Hepatocyte (in vitro differentiated cells): Measurements from ENCODE around the gene EIF2D. TPM values are rescaled to one million over a fixed set of nuclear protein-coding genes. Genes with fewer than 3 reads are reported as not detected.
"Not testable (repeated sequence)": the region's sequence is repeated elsewhere in the genome, so short reads cannot be mapped to it uniquely, and the experiment has no call there.

ENCODE experiments used
- DNase-seq: peaks from one replicate; pipeline ENCODE4 v3.0.0-alpha.2; 2016; ENCODE audit warnings: low spot score
- H2AFZ ChIP-seq: fragments of 200-600 bp; sonication (generic); 2 replicates; pipeline ENCODE4 v1.6.0; 2016; ENCODE audit warnings: antibody characterized with exemption, mild to moderate bottlenecking
- H3K27ac ChIP-seq: fragments of 200-600 bp; sonication (generic); 2 replicates; pipeline ENCODE4 v1.5.1; 2016; ENCODE audit warnings: mild to moderate bottlenecking
- H3K27me3 ChIP-seq: fragments of 200-600 bp; sonication (generic); 2 replicates; pipeline ENCODE4 v1.6.1; 2016
- H3K36me3 ChIP-seq: fragments of 200-600 bp; sonication (generic); replicated peaks from 2 replicates; pipeline ENCODE4 v1.5.1; 2016; ENCODE audit warnings: low read depth; ENCODE audit not compliant: insufficient read depth
- H3K4me1 ChIP-seq: fragments of 200-600 bp; sonication (generic); 2 replicates; pipeline ENCODE4 v1.5.1; 2016; ENCODE audit warnings: mild to moderate bottlenecking, moderate library complexity; ENCODE audit not compliant: insufficient read depth
- H3K4me2 ChIP-seq: fragments of 200-600 bp; sonication (generic); 2 replicates; pipeline ENCODE4 v1.6.0; 2016
- H3K4me3 ChIP-seq: fragments of 200-600 bp; sonication (generic); 2 replicates; pipeline ENCODE4 v1.5.1; 2016; ENCODE audit warnings: mild to moderate bottlenecking
- H3K79me2 ChIP-seq: fragments of 200-600 bp; sonication (generic); 2 replicates; pipeline ENCODE4 v1.6.0; 2017; ENCODE audit warnings: mild to moderate bottlenecking
- H3K9me2 ChIP-seq: fragments of 200-600 bp; sonication (generic); replicated peaks from 2 replicates; pipeline ENCODE4 v1.6.0; 2017; ENCODE audit warnings: mild to moderate bottlenecking; ENCODE audit not compliant: insufficient read depth
- H3K9me3 ChIP-seq: fragments of 200-600 bp; sonication (generic); 2 replicates; pipeline ENCODE4 v1.5.1; 2016; ENCODE audit warnings: low read depth, mild to moderate bottlenecking
- H4K20me1 ChIP-seq: fragments of 200-600 bp; sonication (generic); 2 replicates; pipeline ENCODE4 v1.6.0; 2016; ENCODE audit warnings: mild to moderate bottlenecking; ENCODE audit not compliant: insufficient read depth, poor library complexity, severe bottlenecking
- EZH2 ChIP-seq: fragments of 200-600 bp; sonication (generic); IDR thresholded peaks from 2 replicates; pipeline ENCODE4 v1.6.1; 2016; ENCODE audit warnings: antibody characterized with exemption, mild to moderate bottlenecking, borderline replicate concordance
- EZH2phosphoT487 ChIP-seq: fragments of 200-600 bp; sonication (generic); IDR thresholded peaks from one replicate; pipeline ENCODE4 v1.6.1; 2018; ENCODE audit warnings: antibody characterized with exemption, mild to moderate bottlenecking, low read depth, moderate library complexity; ENCODE audit not compliant: unreplicated experiment, severe bottlenecking
- WGBS: methylation state at CpG from one replicate; pipeline ENCODE4 v1.1.6; 2016; ENCODE audit warnings: low lambda C conversion rate; ENCODE audit errors: missing lambda C conversion rate; 5-methylcytosine and 5-hydroxymethylcytosine counted together
- polyA plus RNA-seq: library from polyadenylated mRNA; unstranded; fragments of >200 nt; fragmentation: Nextera tagmentation; extraction: Ambion mirVana; gene quantifications from 2 replicates; pipeline ENCODE4 v1.2.1, GENCODE V29; 2016
- total RNA-seq: library from RNA; depleted of rRNA; stranded (reverse); fragments of >200 nt; gene quantifications from 2 replicates; pipeline ENCODE4 v1.2.3, GENCODE V29; 2014
- TF ChIP-seq, protein P1 (sequence below): fragments of 200-600 bp; sonication (generic); IDR thresholded peaks from 2 replicates; pipeline ENCODE4 v1.5.1; 2016; ENCODE audit warnings: antibody characterized with exemption, mild to moderate bottlenecking; ENCODE audit not compliant: poor library complexity

The EIF2D gene
- total and polyA plus RNA-seq, 2 experiments from 2014 or later: 27.7 to 40.4 TPM

DNA sequence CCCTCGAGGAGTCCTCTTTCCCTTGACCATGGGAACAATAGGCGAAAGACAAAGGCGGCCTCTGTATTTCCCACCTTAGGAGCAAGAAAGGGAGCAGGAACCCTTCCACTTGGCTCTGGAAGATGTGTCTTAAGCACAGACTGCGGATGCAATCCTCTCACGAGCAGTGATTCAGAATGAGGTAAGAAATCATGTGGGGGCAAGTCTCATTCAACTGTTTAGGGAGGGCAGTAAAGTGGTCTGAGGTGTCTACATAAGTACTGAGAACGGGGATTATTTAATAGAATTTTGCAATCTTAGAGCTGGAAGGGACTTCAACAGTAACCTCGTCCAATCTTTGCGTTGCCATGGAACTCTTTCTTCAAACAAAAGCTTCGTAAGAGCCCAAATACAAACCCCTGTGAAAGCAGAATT, 21.4 kb upstream of the EIF2D start:
- TF ChIP-seq EZH2phosphoT487: no peak
- TF ChIP-seq EZH2: no peak
- TF ChIP-seq, protein P1, sequence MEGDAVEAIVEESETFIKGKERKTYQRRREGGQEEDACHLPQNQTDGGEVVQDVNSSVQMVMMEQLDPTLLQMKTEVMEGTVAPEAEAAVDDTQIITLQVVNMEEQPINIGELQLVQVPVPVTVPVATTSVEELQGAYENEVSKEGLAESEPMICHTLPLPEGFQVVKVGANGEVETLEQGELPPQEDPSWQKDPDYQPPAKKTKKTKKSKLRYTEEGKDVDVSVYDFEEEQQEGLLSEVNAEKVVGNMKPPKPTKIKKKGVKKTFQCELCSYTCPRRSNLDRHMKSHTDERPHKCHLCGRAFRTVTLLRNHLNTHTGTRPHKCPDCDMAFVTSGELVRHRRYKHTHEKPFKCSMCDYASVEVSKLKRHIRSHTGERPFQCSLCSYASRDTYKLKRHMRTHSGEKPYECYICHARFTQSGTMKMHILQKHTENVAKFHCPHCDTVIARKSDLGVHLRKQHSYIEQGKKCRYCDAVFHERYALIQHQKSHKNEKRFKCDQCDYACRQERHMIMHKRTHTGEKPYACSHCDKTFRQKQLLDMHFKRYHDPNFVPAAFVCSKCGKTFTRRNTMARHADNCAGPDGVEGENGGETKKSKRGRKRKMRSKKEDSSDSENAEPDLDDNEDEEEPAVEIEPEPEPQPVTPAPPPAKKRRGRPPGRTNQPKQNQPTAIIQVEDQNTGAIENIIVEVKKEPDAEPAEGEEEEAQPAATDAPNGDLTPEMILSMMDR: no peak
- 56% methylated on average over 9 of the region's 9 CpGs for WGBS
- DNase-seq: peak; percentile 54
- H3K4me2 ChIP-seq: peak overlapping the region; percentile 81
- no peaks in the 10 kb centered on the region for H3K9me2 ChIP-seq
- no peaks in the 10 kb centered on the region for H3K9me3 ChIP-seq
- H3K79me2 ChIP-seq: no peaks in the 10 kb centered on the region
- H3K27ac ChIP-seq: peak overlapping the region; percentile 55
- H3K27me3 ChIP-seq: peaks cover 19% of the 10 kb centered on the region
- H2AFZ ChIP-seq: no peak overlapping the region
- peaks cover 11% of the 10 kb centered on the region for H3K4me1 ChIP-seq
- H3K36me3 ChIP-seq: no peaks in the 10 kb centered on the region
- H4K20me1 ChIP-seq: no peaks in the 10 kb centered on the region
- no peak overlapping the region for H3K4me3 ChIP-seq

DNA sequence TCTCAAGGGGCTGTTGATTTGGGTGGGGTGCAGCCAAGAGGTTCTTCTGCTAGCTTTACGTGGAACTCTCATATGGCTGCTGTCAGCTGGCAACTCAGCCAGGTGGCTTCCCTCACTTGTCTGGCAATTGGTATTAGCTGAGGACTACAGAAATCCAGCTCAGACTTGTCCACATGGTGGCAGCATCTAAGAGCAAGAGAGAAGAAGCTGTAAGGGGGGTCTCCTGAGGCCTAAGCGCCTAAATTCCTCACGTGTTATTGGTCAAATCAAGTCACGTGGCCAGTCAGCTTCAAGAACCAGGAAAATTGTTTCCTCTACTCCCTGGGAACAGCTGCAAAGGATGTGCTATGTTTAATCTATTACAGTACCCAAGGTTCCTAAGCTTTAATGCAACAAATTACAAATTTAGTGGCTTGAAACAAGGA, 18.8 kb upstream of the EIF2D start:
- DNase-seq: peak; percentile 74

DNA sequence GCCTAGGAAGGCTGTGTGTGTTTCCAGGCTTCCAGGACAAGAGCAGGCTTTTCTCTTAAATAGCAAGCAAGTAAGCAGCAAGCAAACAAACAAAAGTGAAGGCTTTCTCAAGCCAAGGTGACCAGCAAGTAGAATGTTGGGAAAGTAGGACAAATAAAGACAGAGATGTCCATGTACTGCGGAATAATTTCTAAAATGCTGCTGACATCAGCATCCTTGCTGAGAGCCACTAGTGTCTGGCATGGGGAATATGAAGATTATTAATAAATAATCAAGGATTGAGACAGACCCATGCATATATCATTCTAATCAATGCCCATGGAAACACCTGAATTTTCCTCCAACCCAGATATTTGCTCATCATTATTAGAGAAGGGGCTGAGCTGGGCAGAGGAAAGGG, 16.7 kb upstream of the EIF2D start:
- H2AFZ ChIP-seq: no peak overlapping the region
- no peaks in the 10 kb centered on the region for H3K79me2 ChIP-seq
- TF ChIP-seq EZH2phosphoT487: no peak
- TF ChIP-seq, protein P1: no peak
- TF ChIP-seq EZH2: no peak
- H3K9me3 ChIP-seq: no peaks in the 10 kb centered on the region
- H3K27me3 ChIP-seq: no peaks in the 10 kb centered on the region
- no peak overlapping the region for H3K4me2 ChIP-seq
- no peaks in the 10 kb centered on the region for H3K36me3 ChIP-seq
- no peak for DNase-seq
- H3K4me3 ChIP-seq: no peak overlapping the region
- H3K4me1 ChIP-seq: no peaks in the 10 kb centered on the region
- H3K9me2 ChIP-seq: no peaks in the 10 kb centered on the region
- no peak overlapping the region for H3K27ac ChIP-seq
- 13% methylated on average over 1 of the region's 1 CpG for WGBS
- H4K20me1 ChIP-seq: no peaks in the 10 kb centered on the region

More for the DNA sequence above, 18.8 kb upstream of the EIF2D start:
- 35% methylated on average over 4 of the region's 4 CpGs for WGBS
- Histone ChIP-seq H3K4me2 (no peak overlapping the region), H3K36me3 (no peaks in the 10 kb centered on the region), H3K4me1 (peaks cover 8% of the 10 kb centered on the region), H3K27me3 (peaks cover 4% of the 10 kb centered on the region), H2AFZ (no peak overlapping the region), H3K9me3 (no peaks in the 10 kb centered on the region), H4K20me1 (no peaks in the 10 kb centered on the region), H3K27ac (no peak overlapping the region), H3K79me2 (no peaks in the 10 kb centered on the region), H3K4me3 (no peak overlapping the region), H3K9me2 (no peaks in the 10 kb centered on the region)
- TF ChIP-seq, protein P1: peak; percentile 55
- no peak for TF ChIP-seq EZH2phosphoT487

DNA sequence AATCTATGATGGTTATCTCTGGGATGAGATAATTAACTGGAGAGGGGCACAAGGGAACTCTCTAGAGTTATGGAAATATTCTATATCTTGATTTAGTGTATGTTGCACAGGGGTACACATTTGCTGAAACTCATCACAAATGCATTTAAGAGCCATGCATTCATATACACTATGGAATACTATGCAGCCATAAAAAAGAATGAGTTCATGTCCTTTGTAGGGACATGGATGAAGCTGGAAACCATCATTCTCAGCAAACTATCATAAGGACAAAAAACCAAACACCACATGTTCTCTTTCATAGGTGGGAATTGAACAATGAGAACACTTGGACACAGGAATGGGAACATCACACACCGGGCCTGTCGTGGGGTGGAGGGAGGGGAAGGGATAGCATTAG, 14.1 kb upstream of the EIF2D start:
- not testable (repeated sequence) for H3K27ac ChIP-seq, H3K79me2 ChIP-seq, H3K36me3 ChIP-seq, H3K27me3 ChIP-seq, H3K9me2 ChIP-seq, H2AFZ ChIP-seq, H4K20me1 ChIP-seq, H3K4me3 ChIP-seq, H3K9me3 ChIP-seq, DNase-seq, H3K4me1 ChIP-seq, H3K4me2 ChIP-seq
- 89% methylated on average over 2 of the region's 2 CpGs for WGBS
